ENCODE measurements around the gene HCFC1. TPM values are rescaled to one million over a fixed set of nuclear protein-coding genes. Genes with fewer than 3 reads are reported as not detected.

Gene HCFC1
- total and polyA plus RNA-seq, 9 of the 15 experiments (the other 6 are each of a cell fraction or from before 2014, with no cell fraction given), result 2.8 to 133 (median 17.1) TPM

- TF ChIP-seq ZNF407 (IDR thresholded peaks at IDR 0.05; ENCODE audit: low read depth) (no peak), POLR3G (IDR thresholded peaks at IDR 0.05; ENCODE audit: extremely low read depth, insufficient read length, insufficient replicate concordance) (no peak), CGGBP1 (CRISPR knock-in tag; IDR thresholded peaks at IDR 0.05) (no peak), YBX1 (IDR thresholded peaks at IDR 0.05) (no peak), MGA (IDR thresholded peaks at IDR 0.05) (no peak), RBM22 (IDR thresholded peaks at IDR 0.05; ENCODE audit: low read depth, low read length, poor library complexity, severe bottlenecking) (no peak), ZNF3 (CRISPR knock-in tag; IDR thresholded peaks at IDR 0.05) (no peak)
These were observed 30.6 kb upstream of the HCFC1 start (continued) for GRCh38 chrX:154002215-154002719.
